RPMI7951 (cell line): ENCODE data around the gene BICDL1. TPM values are rescaled to one million over a fixed set of nuclear protein-coding genes. Genes with fewer than 3 reads are reported as not detected.
A peak's percentile ranks its signal among the peaks of the same experiment; 100 is the strongest.

Source experiments
- DNase-seq: peaks from one replicate; pipeline ENCODE4 v3.0.0-alpha.2; 2012; ENCODE audit warnings: low read depth
- total RNA-seq: library from RNA; depleted of rRNA; stranded (reverse); fragments of >200 nt; shearing (Covaris generic); gene quantifications from 2 replicates; pipeline ENCODE4 v1.2.3, GENCODE V29; 2014

Gene BICDL1
- total RNA-seq, 1 experiment from 2014 or later, result not detected

DNA sequence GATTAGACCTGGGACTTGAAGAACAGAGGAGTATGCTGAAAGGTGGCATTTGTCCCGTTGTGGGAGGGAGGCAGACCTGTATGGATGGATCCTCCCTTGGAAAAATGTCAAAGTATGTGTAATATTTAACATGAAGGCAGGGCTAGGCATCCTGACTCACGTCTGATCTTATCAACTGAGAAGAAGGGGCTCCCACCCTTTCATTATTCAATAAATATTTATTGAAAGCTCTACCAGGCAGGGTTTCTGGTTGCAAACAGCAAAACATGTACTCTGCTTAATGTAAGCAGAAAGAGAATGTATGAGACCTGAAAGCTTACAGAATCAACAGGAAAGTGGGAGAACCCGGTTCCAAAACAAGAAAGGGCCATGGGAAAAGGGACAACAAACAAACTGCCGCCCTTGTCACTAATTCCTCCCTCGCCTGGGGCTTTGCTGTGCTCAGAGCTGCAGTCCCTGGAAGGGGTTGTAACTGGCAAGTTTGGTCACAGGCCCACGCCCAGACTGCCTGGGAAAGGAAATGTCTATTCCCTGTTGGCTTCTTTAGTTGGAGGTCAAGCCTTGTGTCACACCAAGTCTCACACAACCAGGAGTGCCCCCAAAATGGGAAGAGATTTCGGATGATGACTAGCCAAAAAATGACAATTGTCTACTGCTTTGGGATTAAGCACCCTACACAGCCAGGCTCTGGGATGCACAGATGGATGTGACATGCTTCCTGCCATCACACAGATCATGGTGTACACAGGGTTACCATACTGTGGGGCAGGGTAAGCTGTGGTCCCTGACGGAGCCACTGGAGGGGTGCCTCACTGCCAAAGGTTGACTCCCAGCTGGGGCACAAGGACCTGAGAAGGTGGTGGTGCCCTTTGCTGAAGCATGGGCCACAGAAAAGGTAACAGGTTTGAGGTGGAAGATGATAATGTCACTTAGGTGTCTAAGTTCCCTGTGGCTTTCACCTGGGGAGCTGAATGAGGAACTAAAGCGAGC lies 90.7 kb downstream of the BICDL1 start:
- no peak for DNase-seq

DNA sequence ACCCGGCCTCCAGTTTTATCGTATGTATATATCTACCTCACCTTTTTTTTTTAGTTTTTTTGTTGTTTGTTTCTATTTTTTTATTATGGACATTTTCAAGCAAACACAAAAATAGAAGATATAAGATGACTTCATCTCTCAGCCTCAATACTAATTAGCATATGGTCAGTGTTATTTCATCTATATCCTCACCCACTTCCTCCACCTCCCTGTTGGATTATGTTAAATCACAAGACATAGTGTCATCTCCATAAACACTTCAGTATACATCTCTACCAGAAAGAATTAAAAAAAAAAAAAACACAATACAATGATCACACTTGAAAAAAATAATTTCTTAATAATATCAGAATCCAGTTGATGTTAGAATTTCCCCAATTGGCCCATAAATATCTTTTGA lies 92.6 kb downstream of the BICDL1 start:
- DNase-seq, result no peak

DNA sequence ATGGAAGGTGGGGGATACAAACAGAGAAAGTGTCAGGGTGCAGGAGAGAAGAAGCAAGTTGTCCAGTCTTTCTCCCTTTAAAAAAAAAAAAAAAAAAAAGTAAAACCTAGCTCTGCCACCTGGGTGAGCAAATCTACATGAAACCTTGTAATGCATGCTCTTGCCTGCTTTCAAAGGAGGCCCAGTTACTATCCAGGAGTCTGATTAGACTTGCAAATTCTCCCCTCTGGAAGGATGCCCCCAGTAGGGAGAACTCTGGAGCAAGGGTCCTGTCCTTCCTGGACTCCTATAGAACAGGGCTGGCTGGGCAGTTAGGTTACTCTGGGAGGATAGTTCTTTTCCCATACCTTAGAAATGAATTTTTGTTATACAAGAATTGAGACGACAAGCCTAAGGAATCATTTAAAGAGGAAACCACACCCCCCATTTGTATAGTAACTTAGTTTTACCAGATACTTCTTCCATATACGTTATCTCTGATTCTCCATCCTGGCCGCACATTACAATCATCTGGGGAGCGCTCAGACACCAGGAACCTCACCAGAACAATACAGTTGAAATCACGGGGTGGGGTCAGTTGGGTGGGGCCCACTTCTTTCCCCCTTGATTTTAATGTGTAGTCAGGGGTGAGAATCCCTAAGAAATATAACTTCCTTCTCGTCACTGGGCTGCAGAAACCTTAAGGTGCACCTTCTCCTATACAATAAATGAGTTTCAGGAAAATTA lies 97.0 kb downstream of the BICDL1 start:
- DNase-seq, result no peak

DNA sequence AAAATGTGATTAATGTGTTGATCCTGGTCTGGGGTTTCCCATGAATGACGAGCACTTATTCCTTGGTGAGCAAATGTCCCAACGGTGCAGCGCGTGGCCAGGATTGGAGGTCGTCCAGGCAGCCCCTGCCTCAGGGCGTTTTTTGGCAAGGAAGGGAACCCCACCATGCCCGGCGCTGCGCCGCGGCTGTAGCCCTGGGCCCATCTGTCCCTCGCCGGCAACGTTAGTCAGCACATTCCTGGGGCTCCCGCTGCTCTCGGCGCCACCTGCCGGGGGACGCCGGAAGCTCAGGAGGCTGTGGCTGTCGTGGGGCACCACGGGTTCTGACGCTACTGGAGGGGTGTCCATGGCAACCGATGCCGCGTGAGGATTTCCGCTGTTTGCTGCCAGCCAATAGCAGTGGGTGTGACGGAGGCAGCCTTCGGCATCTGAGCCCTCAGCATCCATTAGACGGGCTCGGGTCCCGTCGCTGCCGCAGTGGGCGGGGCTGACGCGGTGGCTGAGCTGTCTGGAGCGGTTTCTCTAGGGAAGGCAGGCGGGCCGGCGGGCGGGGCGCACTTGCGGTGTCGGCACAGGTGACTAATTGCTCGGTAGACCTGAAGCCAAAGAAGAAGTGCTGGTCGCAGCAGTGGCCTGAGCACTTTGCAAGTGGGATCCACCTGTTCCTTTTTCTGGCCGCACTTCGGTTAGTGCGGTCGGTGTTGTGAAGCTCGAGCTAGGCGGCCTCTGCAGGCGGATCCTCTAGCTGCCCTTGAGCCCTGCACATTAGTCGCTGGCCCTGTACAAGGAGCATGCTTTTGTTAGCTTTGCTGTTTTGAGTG lies 98.0 kb downstream of the BICDL1 start:
- DNase-seq, result peak; percentile 95

DNA sequence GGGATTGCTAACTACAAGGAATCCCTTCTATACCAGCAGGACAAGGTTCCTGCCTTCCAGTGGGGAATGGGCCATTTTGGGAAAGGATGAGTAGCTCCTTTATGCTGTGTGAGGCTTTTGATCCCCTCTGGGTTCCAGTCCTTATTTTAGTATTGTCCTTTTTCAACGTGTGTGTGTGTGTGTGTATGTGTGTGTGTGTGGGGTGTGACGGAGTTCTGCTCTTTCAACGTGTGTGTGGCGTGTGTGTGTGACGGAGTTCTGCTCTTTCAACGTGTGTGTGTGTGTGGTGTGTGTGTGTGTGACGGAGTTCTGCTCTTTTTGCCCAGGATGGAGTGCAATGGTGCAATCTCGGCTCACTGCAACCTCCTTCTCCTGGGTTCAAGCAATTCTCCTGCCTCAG lies 100.1 kb downstream of the BICDL1 start:
- DNase-seq, result no peak

DNA sequence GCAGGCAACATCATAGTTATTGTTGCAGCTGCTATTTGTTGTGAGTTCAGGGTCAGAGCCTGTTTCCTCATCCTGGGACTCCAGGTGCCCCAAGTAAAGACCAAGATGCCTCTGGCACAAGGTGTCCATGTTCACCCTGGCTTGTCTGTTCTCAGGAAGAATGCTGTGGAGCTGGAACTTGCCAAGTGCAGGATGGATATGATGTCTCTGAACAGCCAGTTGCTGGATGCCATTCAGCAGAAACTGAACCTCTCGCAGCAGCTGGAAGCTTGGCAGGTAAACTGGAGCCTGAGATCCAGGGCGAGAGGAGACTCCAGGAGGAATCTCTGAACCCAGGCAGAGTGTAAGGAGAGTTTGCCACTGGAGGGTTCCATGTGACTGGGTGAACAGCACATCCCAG lies 100.8 kb downstream of the BICDL1 start:
- DNase-seq, result no peak

DNA sequence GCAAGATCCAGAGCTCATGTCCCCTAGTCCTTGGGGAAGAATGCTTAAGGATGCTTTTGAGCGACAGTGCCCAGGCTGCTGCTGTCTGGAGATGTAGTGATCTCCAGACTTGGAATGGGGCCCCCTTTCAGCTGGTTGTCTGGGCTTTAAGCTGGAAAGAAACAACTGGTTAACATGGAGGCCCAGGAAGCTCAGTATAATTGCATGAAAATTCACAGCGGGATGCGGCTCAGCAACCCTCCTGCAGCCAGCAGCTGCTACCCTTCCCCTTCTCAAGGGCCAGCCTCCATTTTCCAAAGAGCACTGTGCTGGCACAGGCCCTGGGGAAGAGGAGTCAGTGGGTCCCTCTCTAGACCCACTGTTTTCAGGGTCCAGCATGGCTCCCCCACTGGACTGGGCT lies 101.2 kb downstream of the BICDL1 start:
- no peak for DNase-seq

DNA sequence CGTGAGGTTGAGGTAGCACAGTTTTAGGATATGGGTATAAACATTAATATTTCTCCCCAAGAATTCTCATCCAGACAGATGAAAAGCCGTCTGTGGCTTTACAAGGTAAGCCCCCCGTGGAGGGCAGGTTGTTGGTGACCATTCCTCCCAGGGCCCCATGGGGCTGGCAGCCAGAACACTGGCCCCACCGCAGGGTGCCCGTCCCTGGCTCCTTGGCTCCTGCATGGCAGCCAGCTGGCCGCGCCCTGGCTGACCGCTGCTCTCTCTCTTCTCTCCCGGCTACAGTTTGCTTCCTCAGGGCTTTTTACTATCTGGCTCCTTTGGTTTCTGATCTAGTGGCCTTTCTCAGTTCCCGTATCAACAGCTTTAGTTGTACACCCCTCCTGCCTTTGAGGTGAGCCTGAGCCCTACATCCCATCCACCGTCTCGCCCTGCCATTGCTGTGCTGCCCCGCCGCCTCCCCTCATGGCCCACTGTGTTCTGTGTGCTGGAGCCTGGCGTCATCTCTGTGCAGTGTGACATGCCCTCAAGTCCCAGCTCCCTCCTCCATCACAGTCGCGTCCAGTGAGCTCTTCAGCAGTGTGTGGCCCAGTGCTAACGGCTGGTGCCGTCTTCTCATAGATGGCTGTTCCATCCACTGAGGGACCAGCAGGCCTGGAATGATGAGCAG lies 101.7 kb downstream of the BICDL1 start:
- no peak for DNase-seq

DNA sequence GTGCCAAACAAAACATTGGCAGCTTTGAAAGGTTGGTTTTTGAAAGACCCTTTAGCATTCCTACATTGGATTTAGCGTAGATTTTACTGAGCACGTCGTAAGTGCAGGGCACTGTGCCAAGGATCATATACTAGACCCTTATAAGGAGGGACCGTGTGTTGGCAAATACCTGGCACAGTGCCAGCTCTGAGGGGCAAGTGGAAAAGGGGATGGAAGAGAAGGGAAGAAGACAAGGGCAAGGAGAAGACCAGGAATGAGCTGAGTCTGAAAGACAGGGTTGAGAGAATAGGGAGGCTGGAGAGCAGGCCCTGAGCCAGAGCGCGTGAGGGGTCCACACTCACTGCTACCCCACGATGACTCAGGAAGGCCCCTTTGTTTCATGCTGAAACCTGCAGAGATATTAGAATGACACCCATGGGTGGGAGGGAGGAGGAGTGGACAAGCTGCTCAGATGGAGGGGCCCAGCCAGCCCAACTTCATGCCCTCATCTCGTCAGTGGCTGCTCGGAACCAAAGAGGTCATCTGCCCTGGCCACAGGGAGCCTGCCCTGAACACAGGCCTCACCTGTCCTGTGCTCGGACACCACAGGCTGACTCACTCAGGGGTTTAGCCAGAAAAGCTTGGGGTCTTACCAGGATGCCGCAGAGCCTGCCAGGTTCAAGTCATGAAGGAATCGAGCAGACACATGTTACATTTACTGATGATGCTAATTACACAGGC lies 102.5 kb downstream of the BICDL1 start:
- DNase-seq, result no peak

DNA sequence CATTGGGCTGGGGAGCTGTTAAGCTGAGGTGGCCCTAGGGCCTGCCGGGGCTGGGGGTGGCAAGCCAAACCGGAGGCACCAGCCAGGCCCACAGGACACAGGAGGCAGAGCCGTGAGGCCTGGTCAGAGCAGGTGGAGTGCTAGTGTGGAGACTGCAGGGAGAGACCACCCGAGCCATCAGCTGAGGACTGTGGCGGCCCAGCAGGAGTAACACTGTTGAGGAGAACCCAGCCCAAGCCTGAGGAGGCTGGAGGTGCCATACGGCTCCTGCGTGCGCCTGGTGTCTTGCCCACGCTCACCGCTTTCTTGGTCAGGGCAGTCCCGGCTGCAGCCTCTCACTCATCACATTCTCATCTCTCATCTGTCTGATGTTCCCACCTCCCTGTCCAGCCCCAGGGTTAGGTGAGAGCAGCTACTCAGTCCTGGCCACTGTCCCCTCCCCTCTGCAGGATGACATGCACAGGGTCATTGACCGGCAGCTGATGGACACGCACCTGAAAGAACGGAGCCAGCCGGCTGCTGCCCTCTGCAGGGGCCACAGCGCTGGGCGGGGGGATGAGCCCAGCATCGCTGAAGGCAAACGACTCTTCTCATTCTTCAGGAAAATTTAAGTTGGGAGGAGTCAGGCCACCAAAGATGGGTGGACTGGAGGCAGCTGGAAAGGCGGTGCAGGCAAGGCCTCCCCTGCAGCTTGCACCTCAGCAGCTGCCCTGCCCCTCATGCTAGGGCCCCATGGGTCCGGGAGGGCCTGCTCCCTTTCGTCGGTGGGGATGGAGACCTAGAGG lies 103.7 kb downstream of the BICDL1 start:
- DNase-seq, result no peak

DNA sequence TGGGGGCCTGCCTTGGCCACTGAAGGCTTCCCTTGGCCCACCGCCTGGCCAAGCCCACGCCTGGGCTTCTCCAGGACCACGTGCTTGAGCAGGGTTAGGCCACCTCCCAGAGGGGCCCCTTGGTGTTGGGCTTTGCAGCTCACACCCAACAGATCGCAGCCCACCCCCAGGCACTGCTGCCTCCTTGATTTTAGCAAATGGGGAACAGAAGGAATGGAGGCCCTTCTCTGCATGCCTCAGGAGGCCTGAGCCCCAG lies 104.2 kb downstream of the BICDL1 start:
- DNase-seq, result no peak

DNA sequence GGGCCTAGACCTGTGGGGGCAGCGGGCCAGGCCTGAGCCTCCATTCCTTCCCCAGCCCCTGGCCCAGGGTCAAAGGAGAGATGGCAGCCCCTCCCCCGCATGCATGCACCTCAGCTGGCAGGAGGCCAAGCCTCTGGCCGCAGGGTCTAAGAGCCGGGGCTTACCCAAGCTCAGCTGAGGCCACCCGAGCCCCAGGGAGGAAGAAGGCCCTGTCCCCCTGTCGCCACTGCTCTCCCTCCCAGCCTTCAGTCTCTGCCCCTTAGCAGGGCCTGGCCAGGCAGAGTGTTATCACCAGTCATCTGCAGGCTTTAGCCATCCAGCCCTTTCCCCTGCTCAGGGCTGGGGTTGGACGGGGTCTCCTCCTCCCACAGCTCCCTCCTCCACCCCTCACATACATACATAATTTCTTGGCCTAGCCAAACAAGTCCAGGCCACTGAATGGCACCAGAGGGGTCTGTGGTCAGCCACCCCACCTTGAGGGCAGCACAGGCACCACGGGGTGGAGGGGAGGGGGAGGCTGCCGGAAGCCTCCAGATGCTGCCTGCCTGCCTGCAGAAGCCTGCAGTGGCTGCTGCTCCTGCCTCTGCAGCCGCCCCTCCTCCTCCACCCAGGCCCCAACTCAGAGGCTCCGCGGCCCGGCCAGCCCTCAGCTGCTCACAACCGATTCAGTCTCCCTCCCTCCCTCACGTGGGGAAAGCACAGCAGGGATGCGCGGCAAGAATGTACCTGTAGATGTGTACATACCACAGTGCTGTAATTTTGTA lies 104.7 kb downstream of the BICDL1 start:
- DNase-seq, result no peak

DNA sequence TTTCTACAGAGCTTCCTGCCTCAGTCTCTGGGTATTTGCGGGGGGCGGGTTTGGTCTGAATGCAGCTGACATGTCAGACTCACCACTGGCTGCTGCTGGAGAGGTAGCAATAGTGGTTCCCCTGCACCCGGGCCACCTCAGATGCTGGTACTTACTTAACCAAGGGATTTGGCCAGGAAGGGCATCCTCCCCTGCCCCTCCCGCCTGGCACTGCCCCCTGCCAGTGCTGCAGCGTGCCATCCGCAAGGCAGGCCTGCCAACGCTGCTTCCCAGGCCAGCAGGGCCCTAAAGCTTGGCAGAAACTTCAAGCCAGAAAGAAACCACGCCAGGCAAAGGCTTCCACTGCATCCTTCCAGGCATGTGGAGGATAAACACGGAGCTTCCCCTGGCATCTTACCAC lies 105.4 kb downstream of the BICDL1 start:
- DNase-seq, result no peak

DNA sequence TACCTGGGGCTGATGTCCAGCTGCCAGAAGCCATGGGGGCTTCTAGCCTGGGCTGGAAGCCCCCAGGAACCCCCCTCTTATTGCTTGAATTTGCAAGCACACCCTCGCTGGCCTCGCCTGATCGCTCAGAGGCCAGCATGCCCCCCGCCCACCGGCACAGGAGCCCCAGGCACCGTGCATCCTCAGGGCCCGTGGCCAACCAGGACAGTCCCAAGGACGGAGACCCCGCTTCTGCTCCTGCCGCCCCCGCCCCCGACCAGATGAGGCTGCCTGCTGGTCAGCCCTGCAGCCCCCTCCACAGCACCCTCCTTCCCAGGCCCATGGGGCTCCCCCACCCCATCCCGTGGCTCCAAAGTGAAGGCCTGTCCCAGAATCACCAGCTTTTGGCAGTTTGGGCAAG lies 106.3 kb downstream of the BICDL1 start:
- DNase-seq, result no peak

DNA sequence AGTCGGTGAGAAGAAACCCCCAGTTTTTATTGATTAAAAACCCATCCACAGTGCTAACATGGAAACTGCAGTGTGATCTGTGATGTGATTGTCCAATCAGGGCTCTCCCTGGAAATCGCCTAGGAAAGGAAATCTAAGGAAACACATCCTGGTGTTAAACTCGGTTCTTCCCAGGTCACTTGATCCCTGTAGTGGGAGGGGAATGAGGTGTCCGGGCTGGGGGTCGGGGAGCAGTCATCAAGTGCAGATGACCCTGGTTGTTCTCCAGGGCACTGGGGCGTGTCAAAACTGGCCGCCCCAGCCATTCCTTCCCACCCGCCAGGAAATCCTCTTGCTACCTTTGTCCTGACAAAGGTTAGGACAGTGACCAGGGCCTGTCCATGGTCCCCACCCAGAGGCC lies 106.7 kb downstream of the BICDL1 start:
- DNase-seq, result no peak

DNA sequence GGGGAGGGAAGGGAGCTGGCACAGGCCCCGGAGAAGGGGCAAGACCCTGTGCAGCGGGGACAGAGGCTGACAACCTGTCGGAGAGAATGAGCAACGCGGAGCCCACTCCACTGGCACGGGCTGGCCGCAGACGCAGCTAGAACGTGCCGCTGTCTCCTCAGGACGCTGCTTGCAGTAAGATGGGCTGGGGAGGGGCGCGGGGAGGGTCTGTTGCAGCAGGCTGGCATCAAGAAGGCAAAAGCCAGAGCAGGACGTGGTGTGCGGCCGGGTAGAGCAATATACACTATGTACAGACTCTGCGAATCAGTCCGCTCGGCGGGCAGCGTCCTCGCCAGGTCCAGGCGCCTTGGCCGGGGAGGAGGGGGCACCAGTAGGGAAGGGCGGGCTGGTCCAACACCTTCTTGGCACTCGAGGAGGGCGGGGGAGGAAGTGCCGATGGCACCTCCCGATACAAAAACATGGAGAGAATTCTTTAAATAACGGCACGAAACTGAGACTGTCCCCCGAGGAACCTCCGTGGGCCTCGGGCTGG lies 107.7 kb downstream of the BICDL1 start:
- DNase-seq, result no peak

DNA sequence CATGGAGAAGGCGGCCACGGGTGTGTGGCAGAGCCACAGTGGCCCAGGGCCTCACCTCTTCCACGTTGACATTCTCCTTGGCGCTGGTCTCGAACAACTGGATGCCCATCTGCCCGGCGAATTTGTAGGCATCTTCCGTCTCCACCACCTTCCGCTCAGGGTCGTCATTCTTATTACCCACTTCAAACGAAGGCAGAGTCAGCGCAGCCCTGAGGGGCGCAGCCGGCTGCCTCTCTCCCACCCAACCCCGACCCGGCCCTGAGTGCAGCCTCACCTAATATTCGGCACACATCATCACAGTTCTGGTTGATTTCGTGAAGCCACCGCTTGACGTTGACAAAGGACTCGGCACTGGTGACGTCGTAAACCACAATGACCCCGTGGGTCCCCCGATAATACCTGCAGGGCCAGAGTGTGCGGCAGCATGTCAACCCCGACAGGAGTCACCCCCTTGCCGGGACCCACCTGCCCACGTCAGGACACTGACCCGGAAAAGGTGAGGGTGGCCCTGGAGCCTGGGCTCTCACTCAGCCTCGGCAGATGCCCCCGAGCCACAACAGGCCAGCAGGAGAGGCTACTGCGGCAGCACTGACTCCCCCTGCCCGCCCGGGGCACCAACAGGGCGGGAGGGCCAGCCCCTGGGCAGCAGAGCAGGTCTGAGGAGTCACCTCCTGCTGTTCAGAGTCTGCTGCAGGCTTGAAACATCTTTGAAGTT lies 109.9 kb downstream of the BICDL1 start:
- no peak for DNase-seq

DNA sequence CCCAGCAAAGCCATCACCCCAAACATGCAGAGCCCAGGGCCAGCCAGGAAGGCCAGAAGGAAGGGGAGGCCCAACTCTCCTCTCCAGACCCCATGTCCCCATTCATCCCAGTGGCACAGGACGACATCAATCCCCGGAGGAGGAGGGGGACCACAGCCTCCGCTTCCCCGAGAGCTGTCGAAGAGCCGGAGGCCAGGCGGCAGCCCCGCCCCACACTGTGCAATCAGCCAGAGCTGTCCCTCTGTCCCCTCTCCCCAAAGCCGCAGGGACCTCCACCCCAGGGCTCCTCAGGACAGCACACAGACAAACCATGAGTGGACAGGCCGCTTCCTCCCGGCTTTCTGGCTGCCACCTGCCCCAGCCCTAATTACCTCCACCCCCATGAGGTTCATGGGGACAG lies 110.7 kb downstream of the BICDL1 start:
- no peak for DNase-seq

DNA sequence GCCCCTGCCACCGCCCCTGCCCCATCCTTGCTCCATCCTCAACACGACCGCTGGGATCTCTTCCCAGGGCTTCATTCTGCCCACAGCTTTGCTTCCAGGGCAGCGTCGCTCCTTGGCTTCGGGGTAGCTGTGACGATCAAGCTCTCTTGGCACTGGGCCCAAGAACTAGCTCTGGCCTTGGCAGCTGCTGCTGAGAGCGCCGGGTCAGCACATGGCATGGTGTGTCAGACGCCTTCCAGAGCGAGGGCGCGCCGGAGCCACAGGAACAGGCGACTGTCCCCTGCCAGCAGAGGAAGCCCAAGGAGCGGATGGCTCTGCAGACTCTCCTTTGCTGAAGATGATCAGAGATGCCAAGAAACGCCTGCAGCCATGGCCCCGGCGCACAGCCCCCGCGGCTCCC lies 111.6 kb downstream of the BICDL1 start:
- DNase-seq, result no peak
